Measurements from ENCODE around the gene CACNA1G.

CACNA1G gene

DNA sequence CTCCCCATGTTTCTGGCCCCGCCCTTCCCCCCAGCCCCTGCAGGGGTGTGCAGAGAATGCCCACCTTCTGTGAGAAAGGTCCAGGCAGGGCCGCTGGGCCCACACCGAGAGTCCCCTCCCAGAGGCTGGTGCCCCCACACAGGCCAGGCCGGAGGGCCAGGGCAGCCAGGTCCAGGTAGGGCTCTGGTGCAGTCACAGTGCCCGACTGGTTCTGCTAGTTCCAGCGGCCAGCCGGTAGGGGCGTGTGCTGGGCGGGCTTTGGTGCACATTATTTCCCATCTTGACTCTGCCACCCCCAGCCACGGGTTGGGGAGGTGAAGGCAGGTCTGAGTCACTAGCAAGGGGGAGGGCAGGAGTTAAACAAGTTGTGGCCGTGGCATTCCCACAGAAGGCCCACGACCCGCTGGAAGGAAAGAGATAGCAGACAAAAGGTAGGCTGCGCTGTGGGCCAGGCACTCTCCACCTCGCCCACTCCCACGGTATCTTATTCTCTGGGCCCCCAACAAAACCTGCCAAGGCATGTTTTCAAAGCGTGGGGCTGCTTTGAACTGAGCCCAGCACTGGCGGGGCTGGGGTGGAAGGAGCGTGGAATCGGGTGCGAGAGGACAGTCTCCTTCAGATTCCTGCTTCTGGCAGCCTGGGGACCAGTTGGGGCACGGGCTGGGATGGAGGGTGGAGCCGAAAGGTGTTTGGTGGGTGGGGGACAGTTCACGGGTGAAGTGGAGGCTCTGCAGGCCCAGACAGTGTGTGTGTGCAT lies 26.1 kb upstream of the CACNA1G start:
- no peak overlapping the region for H3K27ac ChIP-seq (ENCODE audit: low read depth, low read length)
- no peaks in the 10 kb centered on the region; the same call in 1 of the 2 replicates for H3K36me3 ChIP-seq (ENCODE audit: control insufficient read depth, insufficient read depth, low read length)
- H3K9me3 ChIP-seq (ENCODE audit: control insufficient read depth, insufficient read depth, low read length), result no peaks in the 10 kb centered on the region
- peak overlapping the region; percentile 66 for H3K4me3 ChIP-seq (ENCODE audit: low read depth, low read length)
- H3K27me3 ChIP-seq (ENCODE audit: control insufficient read depth, insufficient read depth, low read length), result peaks cover 36% of the 10 kb centered on the region
- no peak overlapping the region for H3K9ac ChIP-seq (ENCODE audit: low read depth, low read length)
- H3K4me1 ChIP-seq (ENCODE audit: control insufficient read depth, insufficient read depth, low read length), result peaks cover 16% of the 10 kb centered on the region

DNA sequence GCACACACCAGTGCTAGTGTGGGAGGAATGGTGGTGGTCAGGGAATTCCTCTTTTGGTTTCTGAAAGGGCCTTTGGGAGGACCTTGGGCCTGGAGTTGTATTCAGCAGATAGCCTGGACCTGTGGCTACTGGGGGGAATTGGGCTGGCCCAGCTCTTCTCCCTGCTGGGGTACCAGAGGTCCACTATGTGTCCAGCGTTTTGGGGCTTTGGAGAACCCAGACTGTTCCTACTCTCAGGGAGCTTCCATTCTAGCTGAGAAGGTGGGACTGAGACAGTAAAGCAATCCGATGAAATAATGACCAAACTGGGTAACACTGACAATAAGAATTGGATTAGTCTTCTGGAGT lies 25.6 kb upstream of the CACNA1G start:
- no peak overlapping the region for H3K9ac ChIP-seq (ENCODE audit: low read depth, low read length)
- no peak overlapping the region for H3K4me3 ChIP-seq (ENCODE audit: low read depth, low read length)
- H3K4me1 ChIP-seq (ENCODE audit: control insufficient read depth, insufficient read depth, low read length), result peaks cover 18% of the 10 kb centered on the region
- no peaks in the 10 kb centered on the region for H3K9me3 ChIP-seq (ENCODE audit: control insufficient read depth, insufficient read depth, low read length)
- no peak overlapping the region for H3K27ac ChIP-seq (ENCODE audit: low read depth, low read length)
- H3K27me3 ChIP-seq (ENCODE audit: control insufficient read depth, insufficient read depth, low read length), result peaks cover 36% of the 10 kb centered on the region
- no peaks in the 10 kb centered on the region; the same call in 1 of the 2 replicates for H3K36me3 ChIP-seq (ENCODE audit: control insufficient read depth, insufficient read depth, low read length)

DNA sequence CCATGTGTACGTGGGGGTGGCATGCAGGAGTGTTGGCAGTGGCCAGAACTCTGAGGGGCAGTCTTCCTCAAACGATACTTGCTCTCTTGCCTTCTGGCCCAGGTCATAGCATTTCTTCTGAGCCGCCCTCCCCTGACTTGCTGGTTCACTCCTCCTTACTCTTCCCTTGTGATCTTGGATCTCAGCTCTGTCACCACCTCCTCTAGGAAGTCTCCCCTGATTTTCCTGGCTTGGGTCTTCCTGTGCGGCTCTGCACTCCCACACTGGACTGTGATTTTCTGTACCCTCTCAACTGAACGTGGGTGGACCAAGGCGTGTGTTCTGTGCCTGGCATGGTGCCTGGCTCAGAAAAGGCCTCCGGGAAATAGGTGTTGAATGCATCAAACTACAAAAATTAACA lies 25.1 kb upstream of the CACNA1G start:
- no peak overlapping the region for H3K9ac ChIP-seq (ENCODE audit: low read depth, low read length)
- H3K27ac ChIP-seq (ENCODE audit: low read depth, low read length), result no peak overlapping the region
- H3K9me3 ChIP-seq (ENCODE audit: control insufficient read depth, insufficient read depth, low read length), result no peaks in the 10 kb centered on the region
- H3K4me1 ChIP-seq (ENCODE audit: control insufficient read depth, insufficient read depth, low read length), result peaks cover 20% of the 10 kb centered on the region
- H3K27me3 ChIP-seq (ENCODE audit: control insufficient read depth, insufficient read depth, low read length), result peaks cover 36% of the 10 kb centered on the region
- H3K36me3 ChIP-seq (ENCODE audit: control insufficient read depth, insufficient read depth, low read length), result no peaks in the 10 kb centered on the region; the same call in 1 of the 2 replicates
- H3K4me3 ChIP-seq (ENCODE audit: low read depth, low read length), result no peak overlapping the region

DNA sequence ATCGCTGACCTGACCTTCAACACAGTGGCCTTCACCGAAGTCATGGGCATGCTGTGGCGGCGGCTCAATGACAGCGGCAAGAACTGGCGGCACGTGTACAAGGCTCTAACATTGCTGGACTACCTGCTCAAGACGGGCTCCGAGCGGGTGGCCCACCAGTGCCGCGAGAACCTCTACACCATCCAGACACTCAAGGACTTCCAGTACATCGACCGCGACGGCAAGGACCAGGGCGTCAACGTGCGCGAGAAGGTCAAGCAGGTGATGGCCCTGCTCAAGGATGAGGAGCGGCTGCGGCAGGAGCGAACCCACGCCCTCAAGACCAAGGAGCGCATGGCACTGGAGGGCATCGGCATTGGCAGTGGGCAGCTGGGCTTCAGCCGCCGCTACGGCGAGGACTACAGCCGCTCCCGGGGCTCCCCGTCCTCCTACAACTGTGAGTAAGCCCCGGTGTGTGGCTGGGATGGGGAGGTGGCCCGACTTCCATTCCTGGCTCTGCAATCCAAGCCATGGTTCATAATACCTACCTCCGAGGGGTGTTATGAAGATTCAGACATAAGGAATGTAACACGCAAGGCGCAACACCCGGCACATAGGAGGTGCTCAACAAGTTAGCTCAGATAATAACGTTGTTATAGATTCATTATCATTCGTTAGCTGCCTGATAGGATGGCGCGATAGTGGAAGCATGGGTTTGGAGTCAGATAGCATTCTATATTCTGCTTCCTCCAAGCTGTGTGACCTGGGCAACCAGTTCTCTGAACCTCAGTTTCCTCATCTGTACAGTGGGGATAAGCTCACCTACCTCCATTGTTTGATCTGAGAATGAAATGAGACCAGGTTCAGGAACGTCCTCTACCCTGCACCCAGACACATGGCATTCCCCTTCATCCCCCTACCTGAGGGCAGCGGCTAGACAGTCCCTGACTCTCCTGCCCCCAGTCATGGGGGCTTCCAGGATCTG lies 23.6 kb upstream of the CACNA1G start:
- H3K36me3 ChIP-seq (ENCODE audit: control insufficient read depth, insufficient read depth, low read length), result no peaks in the 10 kb centered on the region; the same call in 1 of the 2 replicates
- no peaks in the 10 kb centered on the region for H3K9me3 ChIP-seq (ENCODE audit: control insufficient read depth, insufficient read depth, low read length)
- H3K9ac ChIP-seq (ENCODE audit: low read depth, low read length), result no peak overlapping the region
- no peak overlapping the region for H3K27ac ChIP-seq (ENCODE audit: low read depth, low read length)
- H3K4me3 ChIP-seq (ENCODE audit: low read depth, low read length), result no peak overlapping the region
- peaks cover 36% of the 10 kb centered on the region for H3K27me3 ChIP-seq (ENCODE audit: control insufficient read depth, insufficient read depth, low read length)
- peaks cover 17% of the 10 kb centered on the region for H3K4me1 ChIP-seq (ENCODE audit: control insufficient read depth, insufficient read depth, low read length)

DNA sequence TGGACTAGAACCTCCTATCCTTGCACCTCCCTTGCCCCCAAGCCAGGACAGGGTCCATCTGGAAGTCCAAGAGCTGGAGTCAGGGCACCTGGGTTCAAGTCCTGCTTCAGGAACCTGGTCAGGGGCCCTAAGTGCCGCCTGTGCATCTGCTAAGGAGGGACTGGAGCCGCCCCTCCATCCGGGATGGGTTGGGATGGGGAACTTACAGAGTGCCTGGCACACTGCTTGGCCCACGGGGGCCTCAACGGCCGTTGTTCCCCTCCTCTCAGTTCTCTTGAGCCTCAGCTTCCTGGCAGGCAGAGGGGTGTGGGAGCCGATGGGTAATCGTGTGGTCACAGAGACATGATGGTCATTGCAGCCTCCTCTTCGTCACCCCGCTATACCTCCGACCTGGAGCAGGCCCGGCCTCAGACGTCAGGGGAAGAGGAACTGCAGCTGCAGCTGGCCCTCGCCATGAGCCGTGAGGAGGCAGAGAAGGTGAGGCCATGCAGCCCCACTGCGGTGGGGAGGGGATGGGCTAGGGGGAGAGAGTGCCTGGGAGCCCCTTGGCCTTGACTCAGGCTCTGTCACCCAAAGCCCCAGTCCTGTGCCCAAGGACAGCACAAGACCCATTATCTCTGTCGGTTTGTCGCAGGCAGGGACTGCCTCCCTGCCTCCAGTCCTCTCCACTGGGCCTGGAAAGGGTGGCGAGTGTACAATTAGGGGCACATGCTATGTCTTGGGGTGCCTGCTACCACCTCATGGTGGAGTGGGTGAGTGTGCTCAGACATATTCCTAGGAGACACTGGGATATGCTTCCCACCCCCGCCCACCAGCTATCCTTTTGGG lies 22.6 kb upstream of the CACNA1G start:
- Histone ChIP-seq H3K27ac (ENCODE audit: low read depth, low read length) (no peak overlapping the region), H3K4me1 (ENCODE audit: control insufficient read depth, insufficient read depth, low read length) (peaks cover 20% of the 10 kb centered on the region), H3K9me3 (ENCODE audit: control insufficient read depth, insufficient read depth, low read length) (no peaks in the 10 kb centered on the region)

DNA sequence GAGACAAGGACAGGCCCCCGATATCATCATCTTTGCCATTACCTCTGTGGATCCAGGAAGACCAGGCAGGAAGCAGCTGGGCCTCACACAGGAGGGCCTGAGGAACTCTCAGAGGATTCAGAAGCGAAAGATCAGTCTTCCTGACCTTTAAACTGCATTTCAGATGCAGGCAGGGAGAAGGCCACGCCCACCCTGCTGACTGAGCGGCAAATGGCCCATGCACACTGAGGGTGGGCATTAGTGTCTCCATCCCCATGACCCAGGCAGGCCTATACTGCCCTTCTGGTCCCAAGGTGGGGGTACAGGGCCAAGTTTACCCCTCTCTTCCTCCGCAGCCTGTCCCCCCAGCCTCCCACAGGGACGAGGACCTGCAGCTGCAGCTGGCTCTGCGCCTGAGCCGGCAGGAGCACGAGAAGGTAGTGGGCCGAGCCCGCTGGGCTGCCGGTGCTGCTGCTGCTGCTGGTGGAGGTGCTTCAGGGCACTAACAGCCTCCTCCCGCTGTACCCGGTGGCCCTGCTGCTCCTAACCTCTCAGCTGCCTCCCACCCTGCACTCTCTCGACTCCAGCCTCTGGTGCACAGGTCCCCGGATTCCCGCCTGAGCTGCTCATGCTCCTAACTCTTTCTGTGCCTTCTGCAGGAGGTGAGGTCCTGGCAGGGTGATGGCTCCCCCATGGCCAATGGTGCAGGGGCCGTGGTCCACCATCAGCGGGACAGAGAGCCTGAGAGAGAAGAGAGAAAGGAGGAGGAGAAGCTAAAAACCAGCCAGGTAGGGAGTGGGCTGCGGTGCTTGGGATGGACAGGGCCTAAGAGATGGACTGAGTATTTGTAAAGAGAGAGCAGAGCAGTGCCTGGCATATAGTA lies 21.7 kb upstream of the CACNA1G start:
- Histone ChIP-seq H3K9ac (ENCODE audit: low read depth, low read length) (no peak overlapping the region), H3K27ac (ENCODE audit: low read depth, low read length) (no peak overlapping the region), H3K4me1 (ENCODE audit: control insufficient read depth, insufficient read depth, low read length) (peaks cover 23% of the 10 kb centered on the region), H3K4me3 (ENCODE audit: low read depth, low read length) (no peak overlapping the region), H3K9me3 (ENCODE audit: control insufficient read depth, insufficient read depth, low read length) (no peaks in the 10 kb centered on the region), H3K27me3 (ENCODE audit: control insufficient read depth, insufficient read depth, low read length) (peaks cover 18% of the 10 kb centered on the region), H3K36me3 (ENCODE audit: control insufficient read depth, insufficient read depth, low read length) (no peaks in the 10 kb centered on the region; the same call in 1 of the 2 replicates)

More for the DNA sequence above, 22.6 kb upstream of the CACNA1G start:
- Histone ChIP-seq H3K9ac (ENCODE audit: low read depth, low read length) (no peak overlapping the region), H3K27me3 (ENCODE audit: control insufficient read depth, insufficient read depth, low read length) (peaks cover 26% of the 10 kb centered on the region), H3K36me3 (ENCODE audit: control insufficient read depth, insufficient read depth, low read length) (no peaks in the 10 kb centered on the region; the same call in 1 of the 2 replicates), H3K4me3 (ENCODE audit: low read depth, low read length) (no peak overlapping the region)

DNA sequence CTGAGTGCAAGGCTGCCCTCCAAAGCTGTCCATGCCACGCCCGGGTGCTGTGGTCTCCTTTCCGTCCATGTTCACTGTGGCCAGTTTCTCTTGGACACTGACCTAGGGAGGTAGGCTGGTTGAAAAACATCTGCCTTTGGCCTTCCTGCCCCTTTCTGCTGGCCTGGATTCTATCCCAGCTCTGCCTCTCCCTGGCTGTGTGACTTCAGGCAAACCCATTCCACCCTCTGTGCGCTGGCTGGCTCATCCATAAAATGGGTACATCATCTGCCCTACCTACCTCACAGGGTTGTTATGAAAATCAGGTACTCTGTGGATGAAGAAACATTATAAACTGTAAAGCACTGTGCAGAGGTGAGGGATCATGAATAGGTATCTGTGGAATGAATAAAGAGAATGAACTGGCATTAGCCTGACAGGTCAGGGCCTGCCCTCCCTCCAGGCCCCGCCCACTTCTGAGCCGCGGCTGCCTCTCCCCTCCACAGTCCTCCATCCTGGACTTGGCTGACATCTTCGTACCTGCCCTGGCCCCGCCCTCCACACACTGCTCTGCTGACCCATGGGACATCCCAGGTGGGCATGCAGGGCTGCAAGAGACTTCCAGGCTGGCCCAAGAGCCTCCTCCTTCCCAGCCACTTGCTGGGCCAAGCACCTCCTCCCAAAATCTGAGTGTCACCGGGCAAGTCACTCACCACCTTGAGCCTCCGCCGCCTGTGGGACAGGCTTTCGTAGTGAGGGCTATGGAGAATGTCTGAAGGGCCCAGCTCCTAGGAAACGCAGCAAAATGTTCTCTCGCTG lies 20.6 kb upstream of the CACNA1G start:
- Histone ChIP-seq H3K9me3 (ENCODE audit: control insufficient read depth, insufficient read depth, low read length) (no peaks in the 10 kb centered on the region), H3K36me3 (ENCODE audit: control insufficient read depth, insufficient read depth, low read length) (no peaks in the 10 kb centered on the region; the same call in 1 of the 2 replicates), H3K4me3 (ENCODE audit: low read depth, low read length) (no peak overlapping the region), H3K9ac (ENCODE audit: low read depth, low read length) (no peak overlapping the region), H3K4me1 (ENCODE audit: control insufficient read depth, insufficient read depth, low read length) (peaks cover 14% of the 10 kb centered on the region), H3K27me3 (ENCODE audit: control insufficient read depth, insufficient read depth, low read length) (peaks cover 10% of the 10 kb centered on the region), H3K27ac (ENCODE audit: low read depth, low read length) (no peak overlapping the region)

DNA sequence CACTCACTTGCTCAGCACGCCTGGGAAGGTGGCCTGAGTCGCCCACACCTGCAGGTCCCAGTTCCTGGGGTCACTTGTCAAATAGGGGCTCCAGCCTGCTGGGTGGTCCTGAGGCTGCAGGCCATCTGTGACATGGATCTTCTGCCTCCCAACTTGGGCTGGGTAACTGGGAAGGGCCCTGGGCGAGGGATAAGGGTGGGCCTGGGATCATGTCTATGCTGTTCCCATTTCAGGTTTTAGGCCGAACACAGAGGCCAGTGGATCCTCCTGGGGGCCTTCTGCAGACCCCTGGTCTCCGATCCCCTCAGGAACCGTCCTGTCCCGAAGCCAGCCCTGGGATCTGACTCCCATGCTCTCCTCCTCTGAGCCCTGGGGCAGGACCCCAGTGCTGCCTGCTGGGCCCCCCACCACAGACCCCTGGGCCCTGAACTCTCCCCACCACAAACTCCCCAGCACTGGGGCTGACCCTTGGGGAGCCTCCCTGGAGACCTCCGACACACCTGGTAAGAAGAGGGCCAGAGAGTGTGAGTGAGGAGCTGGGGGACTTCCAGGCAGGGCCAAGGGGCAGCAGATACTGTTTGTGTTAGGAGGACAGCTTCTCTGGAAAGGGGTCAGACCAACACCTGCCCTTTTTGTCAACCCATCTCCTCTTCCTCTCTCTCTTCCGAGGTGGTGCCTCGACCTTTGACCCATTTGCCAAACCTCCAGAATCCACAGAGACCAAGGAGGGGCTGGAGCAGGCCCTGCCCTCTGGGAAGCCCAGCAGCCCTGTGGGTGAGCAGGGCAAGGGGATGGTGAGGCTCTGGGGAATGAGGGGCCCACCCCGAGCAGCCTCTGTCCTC lies 19.7 kb upstream of the CACNA1G start:
- peaks cover 10% of the 10 kb centered on the region for H3K27me3 ChIP-seq (ENCODE audit: control insufficient read depth, insufficient read depth, low read length)
- no peaks in the 10 kb centered on the region for H3K9me3 ChIP-seq (ENCODE audit: control insufficient read depth, insufficient read depth, low read length)
- H3K4me1 ChIP-seq (ENCODE audit: control insufficient read depth, insufficient read depth, low read length), result peaks cover 14% of the 10 kb centered on the region
- H3K36me3 ChIP-seq (ENCODE audit: control insufficient read depth, insufficient read depth, low read length), result no peaks in the 10 kb centered on the region; the same call in 1 of the 2 replicates
- no peak overlapping the region for H3K4me3 ChIP-seq (ENCODE audit: low read depth, low read length)
- no peak overlapping the region for H3K9ac ChIP-seq (ENCODE audit: low read depth, low read length)
- H3K27ac ChIP-seq (ENCODE audit: low read depth, low read length), result no peak overlapping the region

DNA sequence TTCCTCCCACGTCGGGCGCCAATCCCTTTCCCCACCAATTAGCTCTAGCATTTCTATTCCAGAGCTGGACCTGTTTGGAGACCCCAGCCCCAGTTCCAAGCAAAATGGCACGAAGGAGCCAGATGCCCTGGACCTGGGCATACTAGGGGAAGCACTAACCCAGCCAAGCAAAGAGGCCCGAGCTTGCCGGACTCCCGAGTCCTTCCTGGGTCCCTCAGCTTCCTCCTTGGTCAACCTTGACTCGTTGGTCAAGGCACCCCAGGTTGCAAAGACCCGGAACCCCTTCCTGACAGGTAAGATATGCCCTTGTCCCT lies 19.2 kb upstream of the CACNA1G start:
- Histone ChIP-seq H3K4me3 (ENCODE audit: low read depth, low read length) (peak overlapping the region; percentile 70), H3K4me1 (ENCODE audit: control insufficient read depth, insufficient read depth, low read length) (peaks cover 14% of the 10 kb centered on the region), H3K36me3 (ENCODE audit: control insufficient read depth, insufficient read depth, low read length) (no peaks in the 10 kb centered on the region; the same call in 1 of the 2 replicates), H3K27me3 (ENCODE audit: control insufficient read depth, insufficient read depth, low read length) (peaks cover 10% of the 10 kb centered on the region), H3K9ac (ENCODE audit: low read depth, low read length) (no peak overlapping the region), H3K27ac (ENCODE audit: low read depth, low read length) (no peak overlapping the region), H3K9me3 (ENCODE audit: control insufficient read depth, insufficient read depth, low read length) (no peaks in the 10 kb centered on the region)
